Uterus (tissue), 4 donors: ENCODE results near the gene MARCKS. TPM values are rescaled to one million over a fixed set of nuclear protein-coding genes. Genes with fewer than 3 reads are reported as not detected.

ENCODE experiments used
- DNase-seq, 2 donors: peaks; one replicate each; pipeline ENCODE4 v3.0.0-alpha.2; 2019 to 2020
- H3K27ac ChIP-seq, 2 donors: fragments of 200-600 bp; sonication (generic); 1 replicate in 1 of 2; 2 replicates in 1 of 2; pipeline ENCODE4 v1.5.1; 2016 to 2018
- H3K27me3 ChIP-seq, 2 donors: fragments of 200-600 bp; sonication (generic); one replicate each; pipeline ENCODE4 v1.5.1; 2018 to 2019; ENCODE audit warnings: control low read depth in 1 of 2
- H3K36me3 ChIP-seq, 2 donors: fragments of 200-600 bp; sonication (generic); one replicate each; pipeline ENCODE4 v1.5.1; 2019; ENCODE audit warnings: control low read depth in 1 of 2
- H3K4me1 ChIP-seq, 2 donors: fragments of 200-600 bp; sonication (generic); one replicate each; pipeline ENCODE4 v1.5.1; 2018 to 2019; ENCODE audit warnings: control low read depth in 1 of 2
- H3K4me3 ChIP-seq, 2 donors: fragments of 200-600 bp; sonication (generic); 1 replicate in 1 of 2; 2 replicates in 1 of 2; pipeline ENCODE4 v1.5.1; 2018 to 2019; ENCODE audit warnings: mild to moderate bottlenecking in 1 of 2
- H3K9me3 ChIP-seq, 2 donors: fragments of 200-600 bp; sonication (generic); one replicate each; pipeline ENCODE4 v1.5.1; 2019; ENCODE audit warnings: control low read depth in 1 of 2
- POLR2A ChIP-seq, 2 donors: fragments of 450-650 bp; IDR thresholded peaks; one replicate each; pipeline ENCODE4 v1.6.1; 2016; ENCODE audit warnings: antibody characterized with exemption in 2 of 2, mild to moderate bottlenecking in 1 of 2, moderate library complexity in 1 of 2
- intact Hi-C: fragments of 100-400 bp; cut with DNase I; formaldehyde crosslinking; loops from one replicate; pipeline ENCODE4 v1.15.1; 2023; ENCODE audit warnings: low total_unique reads
- total RNA-seq, 4 donors: library from RNA; depleted of rRNA in 3 of 4; stranded (reverse); fragments of >200 nt in 3 of 4; gene quantifications; one replicate each; pipeline versions ENCODE4 v1.1.0 to v1.2.4, GENCODE V29; 2014 to 2023
- TF ChIP-seq, protein P1 (sequence below), 4 experiments: fragments of 200-600 bp in 2 of 4; fragments of 450-650 bp in 2 of 4; sonication (generic) in 2 of 4; IDR thresholded peaks; one replicate each; pipeline ENCODE4 v1.5.1; 2016 to 2019; ENCODE audit warnings: antibody characterized with exemption in 4 of 4, mild to moderate bottlenecking in 2 of 4, moderate library complexity in 1 of 4
- donor health status: DM: yes; HTN: yes; CAD: no.

MARCKS gene
- total RNA-seq, 4 donors from 2014 or later = 14.9 to 140 (median 42.6) TPM

- H3K4me1 ChIP-seq = no peaks in the 10 kb centered on the region
- no peaks in the 10 kb centered on the region for H3K36me3 ChIP-seq
- no peak overlapping the region for H3K27ac ChIP-seq
- no peaks in the 10 kb centered on the region for H3K9me3 ChIP-seq
- TF ChIP-seq POLR2A (IDR thresholded peaks at IDR 0.05) = no peak
- TF ChIP-seq, protein P1, sequence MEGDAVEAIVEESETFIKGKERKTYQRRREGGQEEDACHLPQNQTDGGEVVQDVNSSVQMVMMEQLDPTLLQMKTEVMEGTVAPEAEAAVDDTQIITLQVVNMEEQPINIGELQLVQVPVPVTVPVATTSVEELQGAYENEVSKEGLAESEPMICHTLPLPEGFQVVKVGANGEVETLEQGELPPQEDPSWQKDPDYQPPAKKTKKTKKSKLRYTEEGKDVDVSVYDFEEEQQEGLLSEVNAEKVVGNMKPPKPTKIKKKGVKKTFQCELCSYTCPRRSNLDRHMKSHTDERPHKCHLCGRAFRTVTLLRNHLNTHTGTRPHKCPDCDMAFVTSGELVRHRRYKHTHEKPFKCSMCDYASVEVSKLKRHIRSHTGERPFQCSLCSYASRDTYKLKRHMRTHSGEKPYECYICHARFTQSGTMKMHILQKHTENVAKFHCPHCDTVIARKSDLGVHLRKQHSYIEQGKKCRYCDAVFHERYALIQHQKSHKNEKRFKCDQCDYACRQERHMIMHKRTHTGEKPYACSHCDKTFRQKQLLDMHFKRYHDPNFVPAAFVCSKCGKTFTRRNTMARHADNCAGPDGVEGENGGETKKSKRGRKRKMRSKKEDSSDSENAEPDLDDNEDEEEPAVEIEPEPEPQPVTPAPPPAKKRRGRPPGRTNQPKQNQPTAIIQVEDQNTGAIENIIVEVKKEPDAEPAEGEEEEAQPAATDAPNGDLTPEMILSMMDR (IDR thresholded peaks at IDR 0.05) = no peak
- no peak overlapping the region for H3K4me3 ChIP-seq
- no peaks in the 10 kb centered on the region for H3K27me3 ChIP-seq
- intact Hi-C loops = no loop called here
- no peak for DNase-seq
Measured at GRCh38 chr6:113893866-113894265, 36.7 kb downstream of the MARCKS start.

DNA sequence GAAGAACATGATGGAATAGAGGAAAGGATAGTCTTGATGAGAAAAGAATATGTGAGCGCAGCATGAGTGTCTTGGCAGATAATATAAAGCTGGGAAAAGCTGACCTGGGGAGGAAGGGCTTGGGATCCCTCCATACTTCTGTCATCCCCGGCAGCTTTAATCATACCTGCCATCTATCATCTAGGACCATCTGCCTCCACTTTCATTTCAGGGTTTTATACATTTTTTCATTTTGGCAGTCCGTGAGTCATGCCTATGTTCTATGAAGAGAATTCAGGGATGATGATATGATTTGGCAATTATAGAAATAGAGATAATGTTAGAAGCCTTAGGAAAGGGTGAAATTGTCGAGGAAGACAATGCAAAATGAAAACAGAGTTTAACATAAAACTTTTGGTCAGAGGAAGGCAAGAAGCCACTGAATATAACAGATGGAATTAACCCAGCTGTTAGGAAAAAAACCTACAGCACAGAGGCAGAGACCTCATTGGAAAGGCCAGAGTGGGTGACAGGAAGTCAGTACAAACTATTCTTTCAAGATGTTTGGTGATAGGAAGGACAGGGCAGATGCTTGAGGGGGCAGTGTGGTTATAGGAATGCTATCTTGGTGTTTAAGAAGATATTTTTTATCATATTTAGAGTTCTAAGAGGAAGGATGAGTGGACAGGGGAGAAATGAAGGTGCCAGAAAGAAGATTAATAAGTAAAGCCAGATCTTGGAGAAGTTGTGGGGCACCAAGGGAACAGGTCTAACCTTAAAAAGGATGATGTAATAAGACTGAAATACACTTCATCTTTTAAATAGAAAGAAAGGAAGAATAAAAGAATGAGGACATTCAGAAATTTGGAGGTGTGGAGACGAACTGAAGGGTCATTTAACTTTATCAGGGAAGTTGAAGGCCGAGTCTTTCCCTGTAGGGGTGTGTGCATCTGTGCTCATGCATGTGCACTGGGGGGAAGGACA, 37.8 kb downstream of the MARCKS start:
- no peaks in the 10 kb centered on the region for H3K36me3 ChIP-seq
- no peak for DNase-seq
- intact Hi-C loops = no loop called here
- TF ChIP-seq, protein P1 (IDR thresholded peaks at IDR 0.05) = no peak
- no peak for TF ChIP-seq POLR2A (IDR thresholded peaks at IDR 0.05)
- H3K4me1 ChIP-seq = no peaks in the 10 kb centered on the region
- no peaks in the 10 kb centered on the region for H3K27me3 ChIP-seq
- H3K4me3 ChIP-seq = no peak overlapping the region
- no peak overlapping the region for H3K27ac ChIP-seq
- no peaks in the 10 kb centered on the region for H3K9me3 ChIP-seq

DNA sequence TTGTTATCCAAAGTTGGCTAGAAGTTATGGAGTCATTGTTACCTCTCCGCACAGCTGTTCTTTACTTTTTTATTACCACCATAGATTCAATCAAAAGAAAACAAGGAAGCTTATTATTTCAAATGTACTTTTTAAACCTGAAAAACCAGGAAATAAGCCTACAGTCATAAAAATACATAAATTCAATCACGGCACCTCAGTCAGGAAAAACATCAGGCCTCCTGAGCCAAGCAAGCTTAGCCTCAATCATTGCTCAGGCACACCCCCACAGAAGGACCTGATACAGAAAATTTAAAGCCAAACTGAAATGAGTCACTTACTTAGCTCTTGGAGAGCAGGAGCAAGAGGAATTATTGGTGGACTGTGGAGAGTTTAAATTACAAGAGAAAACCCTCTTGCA, 44.3 kb downstream of the MARCKS start:
- no peak for DNase-seq
- Histone ChIP-seq H3K36me3 (no peaks in the 10 kb centered on the region), H3K9me3 (no peaks in the 10 kb centered on the region), H3K4me3 (no peak overlapping the region), H3K27me3 (no peaks in the 10 kb centered on the region), H3K27ac (peak overlapping the region in 1 of 2 donors; percentile 33), H3K4me1 (peaks cover 0 to 17% of the 10 kb centered on the region in 2 donors)
- intact Hi-C loops = no loop called here
- TF ChIP-seq, protein P1 (IDR thresholded peaks at IDR 0.05) = no peak
- TF ChIP-seq POLR2A (IDR thresholded peaks at IDR 0.05) = no peak

DNA sequence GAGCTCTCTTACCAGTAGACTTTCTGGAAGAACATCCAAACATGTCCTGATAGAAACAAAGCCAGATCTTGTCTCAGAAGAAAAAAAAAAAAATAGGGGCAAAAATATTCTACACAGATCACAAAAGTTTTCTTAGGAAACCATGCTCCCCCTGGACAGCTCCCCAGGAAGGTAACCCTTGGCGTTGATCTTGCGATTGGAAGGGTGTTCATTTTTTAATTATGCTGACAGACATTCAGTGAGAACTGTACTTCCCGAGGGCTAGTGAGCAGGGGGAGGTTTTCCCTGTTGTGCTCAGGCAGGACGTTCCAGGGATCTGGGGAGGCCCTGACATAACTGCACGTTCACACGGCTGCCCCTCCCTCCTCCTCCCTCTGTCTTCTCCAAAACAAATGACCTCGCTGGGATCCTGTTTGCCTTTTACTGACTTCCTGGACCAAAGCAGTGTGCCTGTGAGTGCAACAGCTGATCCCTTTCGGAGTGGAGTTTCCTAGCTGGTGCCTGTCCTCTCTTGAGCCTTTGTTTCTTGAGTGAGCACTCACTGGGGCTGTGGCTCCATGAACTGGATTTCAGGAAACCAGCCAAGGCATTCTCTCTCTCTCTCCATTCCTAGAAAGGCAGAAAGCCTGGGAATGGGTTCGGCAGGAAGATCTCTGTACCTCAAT, 46.7 kb downstream of the MARCKS start:
- H3K4me3 ChIP-seq = no peak overlapping the region
- TF ChIP-seq, protein P1 (IDR thresholded peaks at IDR 0.05) = no peak
- TF ChIP-seq POLR2A (IDR thresholded peaks at IDR 0.05) = no peak
- peak; percentile 40 to 59 for DNase-seq

More for the DNA sequence above, 46.7 kb downstream of the MARCKS start:
- peak overlapping the region; percentile 35 to 54 for H3K27ac ChIP-seq
- no peaks in the 10 kb centered on the region for H3K9me3 ChIP-seq
- H3K4me1 ChIP-seq = peaks cover 0 to 17% of the 10 kb centered on the region in 2 donors
- no peaks in the 10 kb centered on the region for H3K36me3 ChIP-seq
- H3K27me3 ChIP-seq = no peaks in the 10 kb centered on the region
- intact Hi-C loops = no loop called here
